ENCODE data around the gene PPIP5K2.
"Not testable (repeated sequence)": the region's sequence is repeated elsewhere in the genome, so short reads cannot be mapped to it uniquely, and the experiment has no call there.

DNA sequence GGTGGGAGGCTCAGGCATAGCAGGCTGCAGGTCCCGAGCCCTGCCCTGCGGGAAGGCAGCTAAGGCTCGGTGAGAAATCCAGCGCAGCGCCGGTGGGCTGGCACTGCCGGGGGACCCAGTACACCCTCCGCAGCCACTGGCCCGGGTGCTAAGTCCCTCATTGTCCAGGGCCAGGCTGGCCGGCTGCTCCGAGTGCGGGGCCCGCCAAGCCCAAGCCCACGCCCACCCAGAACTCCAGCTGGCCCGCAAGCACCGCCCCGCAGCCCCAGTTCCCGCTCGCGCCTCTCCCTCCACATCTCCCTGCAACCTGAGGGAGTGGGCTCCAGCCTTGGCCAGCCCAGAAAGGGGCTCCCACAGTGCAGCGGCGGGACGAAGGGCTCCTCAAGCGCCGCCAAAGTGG, 22.0 kb downstream of the PPIP5K2 start:
- TF ChIP-seq, protein P1, sequence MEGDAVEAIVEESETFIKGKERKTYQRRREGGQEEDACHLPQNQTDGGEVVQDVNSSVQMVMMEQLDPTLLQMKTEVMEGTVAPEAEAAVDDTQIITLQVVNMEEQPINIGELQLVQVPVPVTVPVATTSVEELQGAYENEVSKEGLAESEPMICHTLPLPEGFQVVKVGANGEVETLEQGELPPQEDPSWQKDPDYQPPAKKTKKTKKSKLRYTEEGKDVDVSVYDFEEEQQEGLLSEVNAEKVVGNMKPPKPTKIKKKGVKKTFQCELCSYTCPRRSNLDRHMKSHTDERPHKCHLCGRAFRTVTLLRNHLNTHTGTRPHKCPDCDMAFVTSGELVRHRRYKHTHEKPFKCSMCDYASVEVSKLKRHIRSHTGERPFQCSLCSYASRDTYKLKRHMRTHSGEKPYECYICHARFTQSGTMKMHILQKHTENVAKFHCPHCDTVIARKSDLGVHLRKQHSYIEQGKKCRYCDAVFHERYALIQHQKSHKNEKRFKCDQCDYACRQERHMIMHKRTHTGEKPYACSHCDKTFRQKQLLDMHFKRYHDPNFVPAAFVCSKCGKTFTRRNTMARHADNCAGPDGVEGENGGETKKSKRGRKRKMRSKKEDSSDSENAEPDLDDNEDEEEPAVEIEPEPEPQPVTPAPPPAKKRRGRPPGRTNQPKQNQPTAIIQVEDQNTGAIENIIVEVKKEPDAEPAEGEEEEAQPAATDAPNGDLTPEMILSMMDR (IDR thresholded peaks at IDR 0.05), result not testable (repeated sequence)
- not testable (repeated sequence) for TF ChIP-seq POLR2A (IDR thresholded peaks at IDR 0.05)
